CD4-positive, alpha-beta memory T cell (primary cell): Measurements from ENCODE around the gene HSPE1. TPM values are rescaled to one million over a fixed set of nuclear protein-coding genes. Genes with fewer than 3 reads are reported as not detected.
A peak's percentile ranks its signal among the peaks of the same experiment; 100 is the strongest.

Experiments
- CTCF ChIA-PET: fragments of 350-600 bp; sonication (Branson Sonifier 250); formaldehyde crosslinking; loops from one replicate; lab custom pipeline; 2021; ENCODE audit warnings: inconsistent platforms; ENCODE audit not compliant: partially characterized antibody; lab: Charles Lee
- POLR2A ChIA-PET: fragments of 350-600 bp; sonication (Branson Sonifier 250); formaldehyde crosslinking; loops from one replicate; lab custom pipeline; 2021; ENCODE audit not compliant: partially characterized antibody; lab: Charles Lee
- DNase-seq, 5 donors: peaks; one replicate each; pipeline versions ENCODE4 v3.0.0 to v3.0.0-alpha.2; 2020 to 2022; ENCODE audit warnings: mixed read lengths in 1 of 5
- H3K27ac ChIP-seq: one replicate; pipeline ENCODE4 v1.7.0; 2013; ENCODE audit warnings: low read depth, low read length
- H3K27me3 ChIP-seq: 2 replicates; pipeline ENCODE4 v1.7.0; 2013; ENCODE audit warnings: mild to moderate bottlenecking, low read length, moderate library complexity; ENCODE audit not compliant: insufficient read depth
- H3K36me3 ChIP-seq: 2 replicates; pipeline ENCODE4 v1.7.0; 2013; ENCODE audit warnings: mild to moderate bottlenecking, low read length, moderate library complexity; ENCODE audit not compliant: insufficient read depth
- H3K4me1 ChIP-seq: 2 replicates; pipeline ENCODE4 v1.7.0; 2013; ENCODE audit warnings: mild to moderate bottlenecking, low read length, moderate library complexity; ENCODE audit not compliant: insufficient read depth
- H3K4me3 ChIP-seq, 2 donors: one replicate each; pipeline ENCODE4 v1.7.0; 2013; ENCODE audit warnings: low read length in 2 of 2, mild to moderate bottlenecking in 1 of 2
- H3K9me3 ChIP-seq, 2 donors: one replicate each; pipeline ENCODE4 v1.7.0; 2013; ENCODE audit warnings: low read length in 2 of 2, control low read depth in 1 of 2; ENCODE audit not compliant: control insufficient read depth in 1 of 2
- H3K27ac Mint-ChIP-seq, 7 donors: one replicate each; pipeline ENCODE4 v1.8.0; 2020 to 2021; ENCODE audit warnings: mixed read lengths in 7 of 7, mild to moderate bottlenecking in 6 of 7, inconsistent platforms in 3 of 7, moderate library complexity in 3 of 7
- H3K27me3 Mint-ChIP-seq, 2 donors: one replicate each; pipeline ENCODE4 v1.8.0; 2020 to 2021; ENCODE audit warnings: mixed read lengths in 2 of 2
- H3K36me3 Mint-ChIP-seq, 2 donors: one replicate each; pipeline ENCODE4 v1.8.0; 2020 to 2021; ENCODE audit warnings: mixed read lengths in 2 of 2, inconsistent platforms in 1 of 2, mild to moderate bottlenecking in 1 of 2
- H3K4me1 Mint-ChIP-seq, 4 donors: one replicate each; pipeline ENCODE4 v1.8.0; 2020 to 2021; ENCODE audit warnings: mixed read lengths in 4 of 4, mild to moderate bottlenecking in 1 of 4
- H3K4me3 Mint-ChIP-seq, 8 donors: one replicate each; pipeline ENCODE4 v1.8.0; 2020 to 2021; ENCODE audit warnings: mixed read lengths in 8 of 8, mild to moderate bottlenecking in 7 of 8, moderate library complexity in 6 of 8, inconsistent platforms in 3 of 8
- H3K9me3 Mint-ChIP-seq, 8 donors: one replicate each; pipeline ENCODE4 v1.8.0; 2020 to 2021; ENCODE audit warnings: mixed read lengths in 8 of 8, mild to moderate bottlenecking in 5 of 8, inconsistent platforms in 3 of 8, moderate library complexity in 1 of 8
- intact Hi-C: fragments of 100-400 bp; cut with micrococcal nuclease; formaldehyde crosslinking; loops from one replicate; pipeline ENCODE4 v1.15.1; 2023
- polyA plus RNA-seq, 2 donors: library from polyadenylated mRNA; unstranded; fragments of 300-500 nt; fragmentation: Illumina TruSeq; gene quantifications; one replicate each; pipeline ENCODE4 v1.2.3, GENCODE V29; 2021
- total RNA-seq, 2 experiments: library from RNA; stranded (reverse); gene quantifications; one replicate each; pipeline ENCODE4 v1.2.3, GENCODE V29; 2021

The HSPE1 gene
- total and polyA plus RNA-seq, 4 experiments from 2014 or later, result 52.4 to 145 (median 99.4) TPM

GRCh38 chr2:197453914-197454398 lies 46.2 kb upstream of the HSPE1 start:
- ChIA-PET POLR2A (interaction anchor here (0.9 to 6.3 kb wide), 7 partner anchors 19 to 251 kb away, joined by 3 to 187 read pairs (median 16); partner anchors contain the start of genes HSPD1, HSPE1, MARS2 and MOB4), CTCF (interaction anchor here (1.3 to 2.9 kb wide), 2 partner anchors 16 to 19 kb away, joined by 11 to 22 read pairs; partner anchors contain the start of gene SF3B1)
- Mint-ChIP-seq H3K9me3 (no peaks in the 10 kb centered on the region), H3K27ac (peak overlapping the region; percentile 99 to 100 (median 100)), H3K36me3 (peaks cover 3 to 28% of the 10 kb centered on the region in 2 donors), H3K4me1 (peaks cover 28 to 66% (median 46%) of the 10 kb centered on the region in 4 donors), H3K4me3 (peak overlapping the region; percentile 96 to 100 (median 99)), H3K27me3 (peaks cover 2 to 3% of the 10 kb centered on the region in 2 donors)
- peak overlapping the region; percentile 83 to 87 for H3K4me3 ChIP-seq
- no peaks in the 10 kb centered on the region for H3K9me3 ChIP-seq
- H3K4me1 ChIP-seq, result peaks cover 41% of the 10 kb centered on the region
- no peaks in the 10 kb centered on the region for H3K36me3 ChIP-seq
- no peak for DNase-seq
- intact Hi-C loops, result loop anchor here (1.0 to 5.0 kb wide), 8 partner anchors 19 to 1797 kb away; partner anchors contain the start of genes ANKRD44, HSPE1, MARS2 and SF3B1
- H3K27ac ChIP-seq, result peak overlapping the region; percentile 99
- H3K27me3 ChIP-seq, result no peaks in the 10 kb centered on the region

DNA sequence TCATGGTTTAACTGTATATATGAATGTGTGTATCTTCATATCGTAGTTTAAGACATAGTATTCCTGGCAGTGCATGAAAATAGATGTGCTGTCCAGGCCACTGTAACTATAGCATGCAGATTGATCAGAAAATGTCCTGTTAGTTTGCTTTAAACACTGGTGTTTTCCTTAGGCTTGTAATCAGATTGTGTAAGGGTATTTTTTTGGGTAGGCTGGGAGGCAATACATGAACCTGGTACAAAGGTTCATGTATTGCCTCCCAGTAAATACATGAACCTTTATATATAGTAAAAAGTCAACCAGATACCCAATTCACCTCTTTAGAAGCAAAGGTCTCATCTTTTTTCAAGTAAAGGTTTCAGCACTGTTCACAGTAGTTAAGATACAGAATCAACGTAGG lies 45.3 kb upstream of the HSPE1 start:
- peaks cover 42% of the 10 kb centered on the region for H3K4me1 ChIP-seq
- Mint-ChIP-seq H3K9me3 (no peaks in the 10 kb centered on the region), H3K27ac (peak overlapping the region in 6 of 7 donors; percentile 52 to 100 (median 100)), H3K27me3 (peaks cover 2 to 3% of the 10 kb centered on the region in 2 donors), H3K36me3 (peaks cover 6 to 36% of the 10 kb centered on the region in 2 donors), H3K4me3 (peak overlapping the region; percentile 96 to 100 (median 99)), H3K4me1 (peaks cover 36 to 71% (median 54%) of the 10 kb centered on the region in 4 donors)
- ChIA-PET CTCF (no interaction called here), POLR2A (interaction anchor here (5.7 to 6.3 kb wide), 2 partner anchors 20 to 45 kb away, joined by 102 to 187 read pairs; partner anchors contain the start of genes HSPD1, HSPE1 and SF3B1)
- H3K9me3 ChIP-seq, result no peaks in the 10 kb centered on the region
- no peak for DNase-seq
- H3K4me3 ChIP-seq, result peak overlapping the region in 1 of 2 donors; percentile 87
- peaks cover 10% of the 10 kb centered on the region for H3K36me3 ChIP-seq
- intact Hi-C loops, result loop anchor here (5.0 kb wide), 2 partner anchors 258 to 1798 kb away; partner anchors contain the start of gene SLC39A10
- H3K27ac ChIP-seq, result peak overlapping the region; percentile 99
- no peaks in the 10 kb centered on the region for H3K27me3 ChIP-seq

DNA sequence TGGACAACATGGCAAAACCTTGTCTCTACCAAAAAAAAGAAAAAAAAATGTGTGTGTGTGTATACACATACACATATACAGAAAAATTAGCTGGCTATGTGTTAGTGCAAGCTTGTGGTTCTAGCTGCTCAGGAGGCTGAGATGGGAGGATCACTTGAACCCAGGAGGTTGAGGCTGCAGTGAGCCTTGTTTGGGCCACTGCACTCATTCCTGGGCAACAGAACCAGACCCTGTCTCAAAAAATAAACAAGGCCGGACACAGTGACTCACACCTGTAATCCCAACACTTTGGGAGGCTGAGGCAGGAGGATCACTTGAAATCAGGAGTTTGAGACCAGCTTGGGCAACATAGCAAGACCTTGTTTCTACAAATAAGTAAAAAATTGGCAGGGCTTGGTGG lies 44.8 kb upstream of the HSPE1 start:
- CTCF ChIA-PET, result no interaction called here
- H3K4me1 ChIP-seq, result peaks cover 42% of the 10 kb centered on the region
- POLR2A ChIA-PET, result interaction anchor here (5.7 to 6.3 kb wide), 2 partner anchors 20 to 45 kb away, joined by 102 to 187 read pairs; partner anchors contain the start of genes HSPD1, HSPE1 and SF3B1

DNA sequence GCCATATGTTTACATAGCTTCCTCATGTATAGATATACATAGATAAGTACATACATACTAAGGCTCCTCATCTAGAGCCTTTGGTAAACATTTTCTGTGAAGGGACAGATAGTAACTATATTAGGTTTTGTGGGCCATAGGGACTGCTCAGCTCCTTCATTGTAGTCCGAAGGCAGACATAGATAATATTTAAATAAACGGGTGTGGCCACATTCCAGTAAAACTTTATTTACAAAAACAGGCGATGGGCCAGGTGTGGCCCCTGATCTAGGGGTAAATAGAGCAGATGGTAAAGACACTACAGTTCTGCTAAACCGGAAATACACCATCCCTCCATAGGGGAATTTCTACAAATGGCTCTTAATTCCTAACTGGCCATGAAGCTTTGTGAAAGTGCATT lies 39.5 kb upstream of the HSPE1 start:
- Mint-ChIP-seq H3K27ac (no peak overlapping the region), H3K36me3 (peaks cover 22 to 50% of the 10 kb centered on the region in 2 donors)
- POLR2A ChIA-PET, result interaction anchor here (1.5 kb wide), 1 partner anchor 26 kb away, joined by 4 read pairs; the partner anchor contains the start of gene SF3B1

More for the DNA sequence above, 44.8 kb upstream of the HSPE1 start:
- Histone ChIP-seq H3K36me3 (peaks cover 12% of the 10 kb centered on the region), H3K4me3 (no peak overlapping the region), H3K27me3 (no peaks in the 10 kb centered on the region), H3K9me3 (no peaks in the 10 kb centered on the region), H3K27ac (no peak overlapping the region)
- intact Hi-C loops, result no loop called here
- Mint-ChIP-seq H3K9me3 (no peaks in the 10 kb centered on the region), H3K36me3 (peaks cover 8 to 38% of the 10 kb centered on the region in 2 donors), H3K27ac (peak overlapping the region in 5 of 7 donors; percentile 29 to 99 (median 52)), H3K4me3 (peak overlapping the region; percentile 13 to 68 (median 48)), H3K27me3 (peaks cover 2 to 3% of the 10 kb centered on the region in 2 donors), H3K4me1 (peaks cover 36 to 72% (median 54%) of the 10 kb centered on the region in 4 donors)
- no peak for DNase-seq

DNA sequence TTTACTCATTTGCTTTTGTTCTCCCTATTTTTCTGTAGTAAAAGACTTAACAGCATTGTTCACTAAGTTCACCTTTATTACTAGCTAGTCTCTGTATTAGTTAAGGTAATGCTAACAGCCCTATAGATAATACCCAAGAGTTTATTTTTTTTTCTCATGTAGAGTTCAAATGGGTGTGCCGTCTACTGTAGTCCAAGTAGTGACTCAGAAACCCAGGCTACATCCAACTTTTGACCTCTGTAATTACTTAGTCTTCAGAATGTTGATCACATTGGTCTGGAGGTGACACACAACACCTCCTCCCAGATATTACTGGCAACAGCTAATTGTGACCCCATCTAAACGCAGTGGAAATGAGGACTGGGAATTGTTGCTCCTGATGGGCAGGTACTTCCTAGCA lies 39.1 kb upstream of the HSPE1 start:
- Histone ChIP-seq H3K4me1 (peaks cover 19% of the 10 kb centered on the region), H3K36me3 (peaks cover 38% of the 10 kb centered on the region), H3K9me3 (no peaks in the 10 kb centered on the region), H3K27me3 (no peaks in the 10 kb centered on the region), H3K4me3 (no peak overlapping the region), H3K27ac (no peak overlapping the region)
- peaks cover 18 to 41% (median 28%) of the 10 kb centered on the region in 4 donors for H3K4me1 Mint-ChIP-seq
- intact Hi-C loops, result no loop called here
- no peaks in the 10 kb centered on the region for H3K9me3 Mint-ChIP-seq
- DNase-seq, result no peak
- H3K27me3 Mint-ChIP-seq, result no peaks in the 10 kb centered on the region
- peaks cover 25 to 50% of the 10 kb centered on the region in 2 donors for H3K36me3 Mint-ChIP-seq
- H3K27ac Mint-ChIP-seq, result peak overlapping the region in 2 of 7 donors; percentile 35 to 47
- ChIA-PET POLR2A (no interaction called here), CTCF (no interaction called here)
- H3K4me3 Mint-ChIP-seq, result no peak overlapping the region

More for the DNA sequence above, 39.5 kb upstream of the HSPE1 start:
- Histone ChIP-seq H3K36me3 (peaks cover 35% of the 10 kb centered on the region), H3K9me3 (no peaks in the 10 kb centered on the region), H3K4me1 (peaks cover 19% of the 10 kb centered on the region), H3K27me3 (no peaks in the 10 kb centered on the region), H3K4me3 (no peak overlapping the region), H3K27ac (no peak overlapping the region)
- peaks cover 19 to 42% (median 30%) of the 10 kb centered on the region in 4 donors for H3K4me1 Mint-ChIP-seq
- CTCF ChIA-PET, result no interaction called here
- no peak overlapping the region for H3K4me3 Mint-ChIP-seq
- no peak for DNase-seq
- H3K27me3 Mint-ChIP-seq, result no peaks in the 10 kb centered on the region
- intact Hi-C loops, result no loop called here
- H3K9me3 Mint-ChIP-seq, result no peaks in the 10 kb centered on the region

GRCh38 chr2:197464175-197464574 lies 36.0 kb upstream of the HSPE1 start:
- H3K36me3 ChIP-seq, result peaks cover 51% of the 10 kb centered on the region
- H3K36me3 Mint-ChIP-seq, result peaks cover 31 to 52% of the 10 kb centered on the region in 2 donors
- intact Hi-C loops, result no loop called here

DNA sequence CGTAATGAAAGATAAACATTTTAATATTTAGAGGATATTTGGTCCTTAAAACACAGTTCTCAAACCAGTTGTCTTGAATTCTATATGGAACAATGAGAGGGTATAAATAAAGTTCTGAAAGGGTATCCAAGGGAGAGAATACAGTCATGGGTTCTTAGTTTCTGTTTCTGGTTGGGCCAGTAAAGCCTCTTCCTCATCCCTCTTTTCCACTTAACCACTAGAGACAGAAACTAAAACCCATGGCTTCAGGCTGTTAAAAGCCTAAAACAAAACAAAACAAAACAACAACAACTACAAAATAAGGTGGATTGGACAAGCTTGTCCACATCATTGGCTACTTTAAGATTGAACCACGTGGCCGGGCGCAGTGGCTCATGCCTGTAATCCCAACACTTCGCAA lies 28.0 kb upstream of the HSPE1 start:
- no peaks in the 10 kb centered on the region for H3K27me3 ChIP-seq
- H3K4me1 Mint-ChIP-seq, result peaks cover 0 to 6% (median under 1%) of the 10 kb centered on the region in 4 donors
- no peak overlapping the region for H3K27ac Mint-ChIP-seq
- peaks cover 56% of the 10 kb centered on the region for H3K36me3 ChIP-seq
- no peak for DNase-seq
- no peaks in the 10 kb centered on the region for H3K4me1 ChIP-seq
- H3K9me3 Mint-ChIP-seq, result no peaks in the 10 kb centered on the region
- ChIA-PET POLR2A (no interaction called here), CTCF (no interaction called here)
- intact Hi-C loops, result no loop called here
- no peaks in the 10 kb centered on the region for H3K9me3 ChIP-seq
- H3K36me3 Mint-ChIP-seq, result peaks cover 36 to 62% of the 10 kb centered on the region in 2 donors
- no peaks in the 10 kb centered on the region for H3K27me3 Mint-ChIP-seq
- H3K4me3 Mint-ChIP-seq, result no peak overlapping the region
- H3K4me3 ChIP-seq, result no peak overlapping the region
- no peak overlapping the region for H3K27ac ChIP-seq

More at GRCh38 chr2:197464175-197464574, 36.0 kb upstream of the HSPE1 start:
- DNase-seq, result no peak
- H3K4me1 ChIP-seq, result no peaks in the 10 kb centered on the region
- no peaks in the 10 kb centered on the region for H3K27me3 ChIP-seq
- no peaks in the 10 kb centered on the region for H3K9me3 ChIP-seq
- H3K27me3 Mint-ChIP-seq, result no peaks in the 10 kb centered on the region
- H3K4me1 Mint-ChIP-seq, result peaks cover 9 to 18% (median 16%) of the 10 kb centered on the region in 4 donors
- H3K4me3 Mint-ChIP-seq, result no peak overlapping the region
- ChIA-PET POLR2A (interaction anchor here (0.6 to 1.1 kb wide), 2 partner anchors 12 to 390 kb away, joined by 3 to 4 read pairs; no protein-coding TSS in a partner anchor), CTCF (interaction anchor here (0.6 kb wide), 1 partner anchor 47 kb away, joined by 4 read pairs; no protein-coding TSS in a partner anchor)
- no peak overlapping the region for H3K4me3 ChIP-seq
- H3K27ac Mint-ChIP-seq, result peak overlapping the region in 1 of 7 donors; percentile 62
- H3K27ac ChIP-seq, result no peak overlapping the region
- no peaks in the 10 kb centered on the region for H3K9me3 Mint-ChIP-seq
